ENCODE measurements around the gene GOT1.

GRCh38 chr10:99456931-99457288 lies 26.5 kb upstream of the GOT1 start:
- TF ChIP-seq CTCF (IDR thresholded peaks at IDR 0.05) (no peak), TCF7L2 (IDR thresholded peaks at IDR 0.05; ENCODE audit: low read depth, low read length) (no peak), POLR2AphosphoS5 (IDR thresholded peaks at IDR 0.05; ENCODE audit: low read depth, low read length) (no peak)
